HG02973 (cell line): Measurements from ENCODE around the gene RANBP17.
"Not testable (repeated sequence)": the region's sequence is repeated elsewhere in the genome, so short reads cannot be mapped to it uniquely, and the experiment has no call there.

Experiments
- ATAC-seq: cut with Tn5 transposase; IDR thresholded peaks from one replicate; pipeline ENCODE4 v1.9.1; 2021; ENCODE audit warnings: moderate library complexity; ENCODE audit not compliant: unreplicated experiment

Gene RANBP17

GRCh38 chr5:170865622-170866021 is 3.8 kb downstream of the RANBP17 start:
- peak; percentile 89 for ATAC-seq

DNA sequence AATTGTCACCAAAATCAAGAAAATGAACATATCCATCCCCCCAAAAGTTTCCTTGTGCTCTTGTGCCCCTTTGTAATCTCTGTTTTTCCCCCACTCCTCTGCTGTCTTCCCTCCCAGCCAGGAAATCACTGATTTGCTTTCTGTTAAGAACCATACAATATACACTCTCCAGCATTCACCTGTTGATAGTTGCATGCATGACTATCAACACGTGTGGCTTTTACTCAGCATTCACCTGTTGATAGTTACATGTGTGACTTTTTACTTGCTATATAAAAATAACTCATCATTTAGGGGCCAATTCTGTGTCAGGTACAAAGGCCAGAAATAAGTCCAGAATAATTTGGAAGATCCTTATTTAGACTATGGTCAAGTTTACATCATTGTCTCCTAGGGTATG is 6.0 kb downstream of the RANBP17 start:
- no peak for ATAC-seq

DNA sequence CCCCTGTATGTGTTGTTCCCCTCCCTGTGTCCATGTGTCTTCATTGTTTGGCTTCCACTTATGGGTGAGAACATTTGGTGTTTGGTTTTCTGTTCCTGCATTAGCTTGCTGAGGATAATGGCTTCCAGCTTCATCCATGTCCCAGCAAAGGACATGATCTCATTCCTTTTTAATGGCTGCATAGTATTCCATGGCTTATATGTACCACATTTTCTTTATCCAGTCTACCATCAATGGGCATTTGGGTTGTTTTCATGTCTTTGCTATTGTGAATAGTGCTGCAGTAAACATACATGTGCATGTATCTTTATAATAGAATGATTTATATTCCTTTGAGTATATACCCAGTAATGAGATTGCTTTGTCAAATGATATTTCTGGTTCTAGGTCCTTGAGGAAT is 8.6 kb downstream of the RANBP17 start:
- not testable (repeated sequence) for ATAC-seq

DNA sequence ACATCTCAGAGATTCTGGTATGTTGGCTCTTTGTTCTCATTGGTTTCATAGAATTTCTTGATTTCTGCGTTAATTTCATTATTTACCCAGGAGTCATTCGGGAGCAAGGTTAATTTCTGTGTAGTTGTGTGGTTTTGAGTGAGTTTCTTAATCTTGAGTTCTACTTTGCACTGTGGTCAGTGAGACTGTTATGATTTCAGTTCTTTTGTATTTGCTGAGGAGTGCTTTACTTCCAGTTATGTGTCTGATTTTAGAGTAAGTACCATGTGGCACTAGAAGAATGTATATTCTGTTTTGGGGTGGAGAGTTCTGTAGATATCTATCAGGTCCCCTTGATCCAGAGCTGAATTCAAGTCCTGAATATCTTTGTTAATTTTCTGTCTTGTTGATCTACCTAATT is 12.2 kb downstream of the RANBP17 start:
- no peak for ATAC-seq

DNA sequence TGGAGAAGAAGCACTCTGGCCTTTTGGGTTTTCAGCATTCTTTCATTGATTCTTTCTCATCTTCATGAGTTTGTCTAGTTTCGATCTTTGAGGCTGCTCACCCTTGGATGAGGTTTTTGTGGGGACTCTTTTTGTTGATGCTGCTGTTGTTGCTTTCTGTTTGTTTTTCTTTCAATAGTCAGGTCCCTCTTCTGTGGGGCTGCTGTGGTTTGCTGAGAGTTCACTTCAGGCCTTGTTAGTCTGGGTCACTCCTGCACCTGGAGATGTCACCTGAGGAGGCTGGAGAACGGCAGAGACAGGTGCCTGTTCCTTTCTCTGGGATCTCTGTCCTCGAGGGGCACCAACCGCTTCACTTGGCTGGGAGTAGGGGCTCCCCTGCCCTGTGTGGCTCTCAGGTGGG is 14.0 kb downstream of the RANBP17 start:
- no peak for ATAC-seq

GRCh38 chr5:170880084-170880483 is 18.3 kb downstream of the RANBP17 start:
- ATAC-seq = no peak

DNA sequence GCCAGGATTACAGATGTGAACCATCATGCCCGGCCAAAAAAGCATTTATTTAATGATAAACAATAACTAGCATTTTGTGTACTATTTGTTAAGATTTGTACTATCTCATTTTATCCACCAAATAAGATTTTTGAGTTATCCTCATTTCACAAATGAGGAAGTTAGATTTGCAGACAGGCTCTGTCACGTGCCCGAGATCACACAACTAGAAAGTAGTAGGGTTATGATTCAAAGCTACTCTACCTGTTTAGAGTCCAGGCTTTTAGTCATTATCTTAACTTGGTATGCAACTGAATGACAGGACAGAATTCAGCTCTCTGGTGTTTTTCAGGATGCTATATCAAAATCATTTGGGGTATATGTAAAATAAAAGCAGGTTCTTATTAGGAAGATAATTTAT is 20.5 kb downstream of the RANBP17 start:
- no peak for ATAC-seq

- no peak for ATAC-seq
These were observed 23.4 kb downstream of the RANBP17 start for GRCh38 chr5:170885256-170885655.

GRCh38 chr5:170885809-170886208 is 24.0 kb downstream of the RANBP17 start:
- ATAC-seq = no peak

- no peak for ATAC-seq
These were observed 24.5 kb downstream of the RANBP17 start for GRCh38 chr5:170886210-170886894.

DNA sequence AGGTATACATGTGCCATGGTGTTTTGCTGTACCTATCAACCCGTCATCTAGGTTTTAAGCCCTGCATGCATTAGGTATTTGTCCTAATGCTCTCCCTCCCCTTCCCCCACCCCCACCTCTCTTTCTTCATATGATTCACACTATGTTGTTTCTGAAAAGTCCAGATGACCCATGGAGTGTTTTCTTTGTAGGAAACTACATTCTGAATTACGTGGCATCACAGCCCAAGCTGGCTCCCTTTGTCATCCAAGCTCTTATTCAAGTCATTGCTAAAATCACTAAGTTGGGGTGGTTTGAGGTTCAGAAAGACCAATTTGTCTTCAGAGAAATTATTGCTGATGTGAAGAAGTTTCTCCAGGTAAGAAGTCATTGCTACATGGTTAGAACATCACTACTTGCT is 30.4 kb downstream of the RANBP17 start:
- no peak for ATAC-seq

DNA sequence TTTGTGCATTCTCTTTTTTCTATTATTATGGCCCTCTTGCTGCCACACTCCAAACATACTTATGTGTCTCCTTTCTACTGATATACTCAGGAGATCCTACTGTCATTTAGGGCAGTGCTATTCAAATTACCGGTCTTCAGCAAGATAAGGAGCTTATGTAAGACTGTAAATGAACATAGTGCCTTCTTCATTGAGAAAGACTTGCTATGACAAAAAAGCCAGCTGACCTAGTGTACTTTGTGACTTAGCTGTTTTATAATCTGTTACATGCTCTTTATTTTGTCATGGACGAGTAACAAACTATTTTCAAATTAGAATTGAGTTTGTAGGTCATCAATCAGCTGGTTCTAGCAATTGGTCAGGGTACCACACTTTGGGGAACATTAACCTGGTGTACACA is 32.8 kb downstream of the RANBP17 start:
- no peak for ATAC-seq

GRCh38 chr5:170896779-170897178 is 35.0 kb downstream of the RANBP17 start:
- ATAC-seq = no peak

- ATAC-seq = no peak
These were observed 41.3 kb downstream of the RANBP17 start for GRCh38 chr5:170903075-170903474.

- no peak for ATAC-seq
These were observed 45.9 kb downstream of the RANBP17 start for GRCh38 chr5:170907758-170908157.

DNA sequence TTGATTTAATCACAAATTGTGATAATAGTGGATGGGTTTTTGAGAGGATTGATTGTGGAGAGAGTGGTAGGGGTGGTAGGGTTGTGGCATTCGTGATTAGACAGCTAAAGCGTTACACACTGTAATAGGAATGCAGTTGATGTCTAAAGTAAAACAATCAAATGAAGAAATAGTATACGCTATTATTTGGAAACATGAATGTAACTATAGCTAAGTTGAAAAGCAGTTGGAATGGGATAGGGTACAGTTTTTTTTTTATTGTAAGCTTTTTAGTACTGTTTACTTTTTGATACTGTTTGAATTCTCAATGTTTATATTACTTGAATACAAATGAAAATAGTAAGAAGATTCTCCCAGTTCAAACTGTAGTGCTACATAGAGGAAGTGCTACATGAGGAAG is 51.8 kb downstream of the RANBP17 start:
- ATAC-seq = no peak

- no peak for ATAC-seq
These were observed 55.3 kb downstream of the RANBP17 start for GRCh38 chr5:170917113-170917512.

GRCh38 chr5:170920196-170920595 is 58.4 kb downstream of the RANBP17 start:
- ATAC-seq = no peak

DNA sequence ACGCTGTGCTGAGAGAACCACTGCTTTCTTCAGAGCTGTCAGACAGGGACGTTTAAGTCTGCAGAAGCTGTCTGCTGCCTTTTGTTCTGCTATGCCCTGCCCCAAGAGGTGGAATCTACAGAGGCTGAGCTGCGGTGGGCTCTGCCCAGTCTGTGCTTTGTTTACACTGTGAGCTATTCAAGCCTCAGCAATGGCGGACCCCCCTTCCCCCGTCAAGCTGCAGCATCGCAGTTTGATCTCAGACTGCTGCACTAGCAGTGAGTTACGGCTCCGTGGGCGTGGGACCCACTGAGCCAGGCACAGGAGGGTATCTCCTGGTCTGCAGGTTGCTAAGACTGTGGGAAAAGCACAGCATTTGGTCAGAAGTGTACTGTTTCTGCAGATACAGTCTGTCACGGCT is 60.5 kb downstream of the RANBP17 start:
- ATAC-seq = not testable (repeated sequence)

GRCh38 chr5:170923910-170924620 is 62.2 kb downstream of the RANBP17 start:
- no peak for ATAC-seq

DNA sequence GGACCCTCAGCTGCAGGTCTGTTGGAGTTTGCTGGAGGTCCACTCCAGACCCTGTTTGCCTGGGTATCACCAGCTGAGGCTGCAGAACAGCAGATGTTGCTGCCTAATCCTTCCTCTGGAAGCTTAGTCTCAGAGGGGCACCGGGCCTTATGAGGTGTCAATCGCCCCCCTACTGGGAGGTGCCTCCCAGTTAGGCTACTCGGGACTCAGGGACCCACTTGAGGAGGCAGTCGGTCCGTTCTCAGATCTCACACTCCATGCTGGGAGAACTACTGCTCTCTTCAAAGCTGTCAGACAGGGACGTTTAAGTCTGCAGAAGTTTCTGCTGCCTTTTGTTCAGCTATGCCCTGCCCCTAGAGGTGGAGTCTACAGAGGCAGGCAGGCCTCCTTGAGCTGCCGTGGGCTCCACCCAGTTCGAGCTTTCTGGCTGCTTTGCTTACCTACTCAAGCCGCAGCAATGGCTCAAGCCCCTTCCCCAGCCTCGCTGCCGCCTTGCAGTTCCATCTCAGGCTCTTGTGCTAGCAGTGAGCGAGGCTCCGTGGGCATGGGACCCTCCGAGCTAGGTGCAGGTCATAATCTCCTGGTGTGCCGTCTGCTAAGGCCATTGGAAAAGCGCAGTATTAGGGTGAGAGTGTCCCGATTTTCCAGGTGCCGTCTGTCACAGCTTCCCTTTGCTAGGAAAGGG is 73.9 kb downstream of the RANBP17 start:
- ATAC-seq = not testable (repeated sequence)

- ATAC-seq = no peak
These were observed 75.3 kb downstream of the RANBP17 start for GRCh38 chr5:170937072-170937471.
